ENCODE results near the gene FARP2. TPM values are rescaled to one million over a fixed set of nuclear protein-coding genes. Genes with fewer than 3 reads are reported as not detected.

The FARP2 gene
- polyA plus RNA-seq, 1 of the 3 experiments (the other 2 are of a cell fraction): 11.5 TPM

DNA sequence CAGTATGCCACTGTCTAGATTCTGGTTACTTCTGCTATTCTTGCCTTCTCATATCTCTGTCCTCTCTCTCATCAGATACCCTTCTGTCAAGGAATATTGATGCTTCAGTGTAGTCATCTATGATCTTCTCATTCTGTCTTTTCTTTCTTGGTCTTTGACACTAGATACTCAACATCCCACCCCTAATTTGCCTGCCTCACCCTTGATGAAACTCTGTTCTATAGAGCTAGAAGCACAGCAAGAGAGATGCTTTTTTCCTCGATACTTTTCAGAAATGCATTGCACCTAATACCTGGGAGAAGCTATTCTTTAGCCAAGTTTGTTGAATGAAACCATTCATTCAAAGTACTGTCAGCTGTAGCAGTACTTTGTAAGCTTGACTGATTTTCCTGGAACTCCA, 30.8 kb upstream of the FARP2 start (continued):
- TF ChIP-seq, protein P1, sequence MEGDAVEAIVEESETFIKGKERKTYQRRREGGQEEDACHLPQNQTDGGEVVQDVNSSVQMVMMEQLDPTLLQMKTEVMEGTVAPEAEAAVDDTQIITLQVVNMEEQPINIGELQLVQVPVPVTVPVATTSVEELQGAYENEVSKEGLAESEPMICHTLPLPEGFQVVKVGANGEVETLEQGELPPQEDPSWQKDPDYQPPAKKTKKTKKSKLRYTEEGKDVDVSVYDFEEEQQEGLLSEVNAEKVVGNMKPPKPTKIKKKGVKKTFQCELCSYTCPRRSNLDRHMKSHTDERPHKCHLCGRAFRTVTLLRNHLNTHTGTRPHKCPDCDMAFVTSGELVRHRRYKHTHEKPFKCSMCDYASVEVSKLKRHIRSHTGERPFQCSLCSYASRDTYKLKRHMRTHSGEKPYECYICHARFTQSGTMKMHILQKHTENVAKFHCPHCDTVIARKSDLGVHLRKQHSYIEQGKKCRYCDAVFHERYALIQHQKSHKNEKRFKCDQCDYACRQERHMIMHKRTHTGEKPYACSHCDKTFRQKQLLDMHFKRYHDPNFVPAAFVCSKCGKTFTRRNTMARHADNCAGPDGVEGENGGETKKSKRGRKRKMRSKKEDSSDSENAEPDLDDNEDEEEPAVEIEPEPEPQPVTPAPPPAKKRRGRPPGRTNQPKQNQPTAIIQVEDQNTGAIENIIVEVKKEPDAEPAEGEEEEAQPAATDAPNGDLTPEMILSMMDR (IDR thresholded peaks at IDR 0.05): no peak
- no peak for TF ChIP-seq GATA2 (CRISPR knock-in tag; IDR thresholded peaks at IDR 0.05)
- TF ChIP-seq, protein P2, sequence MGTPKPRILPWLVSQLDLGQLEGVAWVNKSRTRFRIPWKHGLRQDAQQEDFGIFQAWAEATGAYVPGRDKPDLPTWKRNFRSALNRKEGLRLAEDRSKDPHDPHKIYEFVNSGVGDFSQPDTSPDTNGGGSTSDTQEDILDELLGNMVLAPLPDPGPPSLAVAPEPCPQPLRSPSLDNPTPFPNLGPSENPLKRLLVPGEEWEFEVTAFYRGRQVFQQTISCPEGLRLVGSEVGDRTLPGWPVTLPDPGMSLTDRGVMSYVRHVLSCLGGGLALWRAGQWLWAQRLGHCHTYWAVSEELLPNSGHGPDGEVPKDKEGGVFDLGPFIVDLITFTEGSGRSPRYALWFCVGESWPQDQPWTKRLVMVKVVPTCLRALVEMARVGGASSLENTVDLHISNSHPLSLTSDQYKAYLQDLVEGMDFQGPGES (IDR thresholded peaks at IDR 0.05; ENCODE audit: low read depth, low read length): no peak
- TF ChIP-seq, protein P3, sequence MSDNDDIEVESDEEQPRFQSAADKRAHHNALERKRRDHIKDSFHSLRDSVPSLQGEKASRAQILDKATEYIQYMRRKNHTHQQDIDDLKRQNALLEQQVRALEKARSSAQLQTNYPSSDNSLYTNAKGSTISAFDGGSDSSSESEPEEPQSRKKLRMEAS (IDR thresholded peaks at IDR 0.05; ENCODE audit: low read depth): no peak

DNA sequence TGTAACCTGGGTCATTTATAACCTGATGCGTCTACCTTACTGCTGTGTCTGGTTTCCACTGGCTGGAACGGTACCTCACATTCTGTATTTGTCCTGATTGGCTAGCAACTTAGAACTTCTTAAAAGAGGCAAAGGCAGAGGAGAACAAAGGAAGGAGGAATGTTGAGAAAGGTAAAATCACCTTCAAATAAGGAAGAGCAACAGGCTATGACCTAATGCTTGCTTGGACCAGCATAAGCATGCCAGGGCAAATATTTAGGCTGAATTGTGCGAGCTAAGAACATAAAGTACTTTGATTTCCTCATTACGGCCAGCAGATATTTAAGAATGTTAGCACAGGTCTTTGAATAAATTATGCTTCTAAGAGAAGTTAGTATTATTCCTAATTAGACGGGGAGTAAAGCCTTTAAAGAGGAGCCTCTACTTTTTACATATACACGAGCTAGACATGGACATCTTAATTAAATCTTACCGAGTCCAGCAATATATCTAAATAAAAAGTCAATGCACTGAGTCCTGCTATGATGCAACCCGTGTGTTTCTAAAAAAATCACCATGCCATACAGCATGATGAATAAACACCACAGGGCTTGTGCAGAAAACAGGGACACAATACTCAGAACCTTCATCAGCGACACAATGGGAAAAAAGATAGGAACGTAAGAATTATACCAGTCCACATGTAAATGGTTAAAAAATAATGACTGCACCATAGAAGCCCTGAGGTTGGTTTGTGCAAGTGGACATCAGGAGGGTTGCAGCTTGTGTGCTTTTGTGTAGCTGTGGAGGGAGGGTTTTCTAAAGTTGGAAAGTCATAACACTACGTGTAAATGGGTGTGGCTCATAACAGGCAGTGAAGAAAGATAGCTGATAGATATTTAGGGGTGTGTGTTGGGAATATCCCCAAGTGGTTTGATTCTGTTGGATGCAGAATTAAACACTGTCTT, 26.1 kb upstream of the FARP2 start:
- Histone ChIP-seq H3K79me2 (ENCODE audit: insufficient read depth) (peaks cover 95% of the 10 kb centered on the region), H3K27ac (ENCODE audit: low read depth in 2 of 2, low read length in 1 of 2) (no peak overlapping the region), H3K27me3 (ENCODE audit: insufficient read depth) (no peaks in the 10 kb centered on the region), H3F3A (replicated peaks; ENCODE audit: insufficient read depth) (peaks cover 3% of the 10 kb centered on the region), H3K4me2 (no peak overlapping the region), H3K36me3 (replicated peaks in 1 of 2; ENCODE audit: control insufficient read depth in 1 of 2, insufficient read depth in 2 of 2, low read length in 1 of 2) (peaks cover 52 to 66% of the 10 kb centered on the region in 2 experiments), H3K4me3 (ENCODE audit: low read depth in 2 of 2, low read length in 1 of 2) (no peak overlapping the region), H2AFZ (ENCODE audit: low read depth) (no peak overlapping the region), H3K9me3 (no peaks in the 10 kb centered on the region), H3K4me1 (ENCODE audit: control insufficient read depth in 1 of 2, insufficient read depth in 2 of 2, low read depth in 1 of 2, low read length in 1 of 2) (no peaks in the 10 kb centered on the region), H3K9me2 (no peaks in the 10 kb centered on the region), H4K20me1 (ENCODE audit: insufficient read depth) (peaks cover 26% of the 10 kb centered on the region), H3K9ac (no peak overlapping the region)
- 94% methylated on average over 11 of the region's 11 CpGs for WGBS (ENCODE audit: low lambda C conversion rate)
- TF ChIP-seq SIN3A (IDR thresholded peaks at IDR 0.05; ENCODE audit: borderline replicate concordance, low read depth, low read length): no peak
- TF ChIP-seq JUND (IDR thresholded peaks at IDR 0.05): no peak
- no peak for TF ChIP-seq FOXJ3 (CRISPR knock-in tag; IDR thresholded peaks at IDR 0.05)
- ChIA-PET POLR2A (no interaction called here), CTCF (interaction anchor here (1.0 kb wide), 1 partner anchor 8 kb away, joined by 3 read pairs; no protein-coding TSS in a partner anchor)
- no peak for DNase-seq

DNA sequence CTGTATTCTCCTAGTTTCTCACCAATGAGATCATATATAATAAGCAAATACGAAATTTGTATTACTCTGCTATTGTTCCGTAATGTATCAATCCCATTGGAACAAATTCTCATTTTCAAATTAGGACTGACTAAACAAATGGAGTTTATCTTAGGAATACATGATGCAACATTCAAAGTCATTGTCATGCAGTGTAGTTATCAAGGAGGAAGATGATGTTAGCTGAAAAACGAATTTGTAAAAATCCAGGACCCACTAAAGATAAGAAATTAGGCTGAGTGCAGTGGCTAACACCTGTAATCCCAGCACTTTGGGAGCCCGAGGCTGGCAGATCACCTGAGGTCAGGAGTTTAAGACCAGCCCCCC, 25.5 kb upstream of the FARP2 start:
- H2AFZ ChIP-seq (ENCODE audit: low read depth): no peak overlapping the region
- H3K9ac ChIP-seq: no peak overlapping the region
- no peaks in the 10 kb centered on the region for H3K4me1 ChIP-seq (ENCODE audit: control insufficient read depth in 1 of 2, insufficient read depth in 2 of 2, low read depth in 1 of 2, low read length in 1 of 2)
- DNase-seq: no peak
- H3K9me3 ChIP-seq: no peaks in the 10 kb centered on the region
- no peak overlapping the region for H3K4me2 ChIP-seq
- H3K27me3 ChIP-seq (ENCODE audit: insufficient read depth): no peaks in the 10 kb centered on the region
- H3F3A ChIP-seq (replicated peaks; ENCODE audit: insufficient read depth): peaks cover 3% of the 10 kb centered on the region
- CTCF ChIA-PET: interaction anchor here (1.0 kb wide), 1 partner anchor 8 kb away, joined by 3 read pairs; no protein-coding TSS in a partner anchor
- peaks cover 19% of the 10 kb centered on the region for H4K20me1 ChIP-seq (ENCODE audit: insufficient read depth)
- H3K27ac ChIP-seq (ENCODE audit: low read depth in 2 of 2, low read length in 1 of 2): no peak overlapping the region
- 97% methylated on average over 4 of the region's 4 CpGs for WGBS (ENCODE audit: low lambda C conversion rate)
- peaks cover 53 to 66% of the 10 kb centered on the region in 2 experiments for H3K36me3 ChIP-seq (replicated peaks in 1 of 2; ENCODE audit: control insufficient read depth in 1 of 2, insufficient read depth in 2 of 2, low read length in 1 of 2)
- H3K4me3 ChIP-seq (ENCODE audit: low read depth in 2 of 2, low read length in 1 of 2): no peak overlapping the region
- peaks cover 94% of the 10 kb centered on the region for H3K79me2 ChIP-seq (ENCODE audit: insufficient read depth)
- POLR2A ChIA-PET: no interaction called here
- no peaks in the 10 kb centered on the region for H3K9me2 ChIP-seq
- TF ChIP-seq, protein P4, sequence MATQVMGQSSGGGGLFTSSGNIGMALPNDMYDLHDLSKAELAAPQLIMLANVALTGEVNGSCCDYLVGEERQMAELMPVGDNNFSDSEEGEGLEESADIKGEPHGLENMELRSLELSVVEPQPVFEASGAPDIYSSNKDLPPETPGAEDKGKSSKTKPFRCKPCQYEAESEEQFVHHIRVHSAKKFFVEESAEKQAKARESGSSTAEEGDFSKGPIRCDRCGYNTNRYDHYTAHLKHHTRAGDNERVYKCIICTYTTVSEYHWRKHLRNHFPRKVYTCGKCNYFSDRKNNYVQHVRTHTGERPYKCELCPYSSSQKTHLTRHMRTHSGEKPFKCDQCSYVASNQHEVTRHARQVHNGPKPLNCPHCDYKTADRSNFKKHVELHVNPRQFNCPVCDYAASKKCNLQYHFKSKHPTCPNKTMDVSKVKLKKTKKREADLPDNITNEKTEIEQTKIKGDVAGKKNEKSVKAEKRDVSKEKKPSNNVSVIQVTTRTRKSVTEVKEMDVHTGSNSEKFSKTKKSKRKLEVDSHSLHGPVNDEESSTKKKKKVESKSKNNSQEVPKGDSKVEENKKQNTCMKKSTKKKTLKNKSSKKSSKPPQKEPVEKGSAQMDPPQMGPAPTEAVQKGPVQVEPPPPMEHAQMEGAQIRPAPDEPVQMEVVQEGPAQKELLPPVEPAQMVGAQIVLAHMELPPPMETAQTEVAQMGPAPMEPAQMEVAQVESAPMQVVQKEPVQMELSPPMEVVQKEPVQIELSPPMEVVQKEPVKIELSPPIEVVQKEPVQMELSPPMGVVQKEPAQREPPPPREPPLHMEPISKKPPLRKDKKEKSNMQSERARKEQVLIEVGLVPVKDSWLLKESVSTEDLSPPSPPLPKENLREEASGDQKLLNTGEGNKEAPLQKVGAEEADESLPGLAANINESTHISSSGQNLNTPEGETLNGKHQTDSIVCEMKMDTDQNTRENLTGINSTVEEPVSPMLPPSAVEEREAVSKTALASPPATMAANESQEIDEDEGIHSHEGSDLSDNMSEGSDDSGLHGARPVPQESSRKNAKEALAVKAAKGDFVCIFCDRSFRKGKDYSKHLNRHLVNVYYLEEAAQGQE (IDR thresholded peaks at IDR 0.05; ENCODE audit: low read depth, low read length): no peak
